ENCODE measurements around the gene RND2. TPM values are rescaled to one million over a fixed set of nuclear protein-coding genes. Genes with fewer than 3 reads are reported as not detected.

RND2 gene
- polyA plus RNA-seq, 1 experiment = 1.3 TPM

DNA sequence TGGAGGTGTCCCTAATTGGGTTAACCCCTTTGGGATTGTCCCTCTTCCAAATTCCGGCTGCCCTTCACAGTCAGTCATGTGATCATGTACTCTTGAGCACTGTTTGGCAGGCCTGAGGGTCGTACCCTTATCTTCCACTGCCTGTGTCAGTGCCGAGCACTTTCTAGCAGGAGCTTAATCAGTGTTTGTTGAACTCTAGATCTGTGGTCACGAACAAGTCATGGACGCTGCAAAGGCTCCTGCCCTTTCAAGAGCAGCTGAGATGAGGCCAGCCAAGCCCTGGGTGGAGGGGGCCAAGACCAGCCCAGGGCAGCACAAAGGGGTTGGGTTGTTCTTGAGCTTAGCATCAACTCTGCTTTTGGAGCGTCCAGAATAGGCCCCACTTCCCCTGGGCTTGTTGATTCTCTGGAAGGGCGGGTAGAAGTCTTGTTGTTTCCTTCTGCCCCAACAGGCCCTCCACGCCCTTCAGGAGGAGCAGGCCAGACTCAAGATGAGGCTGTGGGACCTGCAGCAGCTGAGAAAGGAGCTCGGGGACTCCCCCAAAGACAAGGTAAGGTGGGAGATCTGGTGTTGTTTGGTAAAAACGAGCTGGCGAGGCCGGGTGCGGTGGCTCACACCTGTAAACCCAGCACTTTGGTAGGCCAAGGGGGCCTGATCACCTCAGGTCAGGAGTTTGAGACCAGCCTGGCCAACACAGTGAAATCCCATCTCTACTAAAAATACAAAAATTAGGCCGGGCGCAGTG is 13.1 kb upstream of the RND2 start:
- TF ChIP-seq, protein P1, sequence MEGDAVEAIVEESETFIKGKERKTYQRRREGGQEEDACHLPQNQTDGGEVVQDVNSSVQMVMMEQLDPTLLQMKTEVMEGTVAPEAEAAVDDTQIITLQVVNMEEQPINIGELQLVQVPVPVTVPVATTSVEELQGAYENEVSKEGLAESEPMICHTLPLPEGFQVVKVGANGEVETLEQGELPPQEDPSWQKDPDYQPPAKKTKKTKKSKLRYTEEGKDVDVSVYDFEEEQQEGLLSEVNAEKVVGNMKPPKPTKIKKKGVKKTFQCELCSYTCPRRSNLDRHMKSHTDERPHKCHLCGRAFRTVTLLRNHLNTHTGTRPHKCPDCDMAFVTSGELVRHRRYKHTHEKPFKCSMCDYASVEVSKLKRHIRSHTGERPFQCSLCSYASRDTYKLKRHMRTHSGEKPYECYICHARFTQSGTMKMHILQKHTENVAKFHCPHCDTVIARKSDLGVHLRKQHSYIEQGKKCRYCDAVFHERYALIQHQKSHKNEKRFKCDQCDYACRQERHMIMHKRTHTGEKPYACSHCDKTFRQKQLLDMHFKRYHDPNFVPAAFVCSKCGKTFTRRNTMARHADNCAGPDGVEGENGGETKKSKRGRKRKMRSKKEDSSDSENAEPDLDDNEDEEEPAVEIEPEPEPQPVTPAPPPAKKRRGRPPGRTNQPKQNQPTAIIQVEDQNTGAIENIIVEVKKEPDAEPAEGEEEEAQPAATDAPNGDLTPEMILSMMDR (IDR thresholded peaks at IDR 0.05; ENCODE audit: insufficient read depth, low read depth, low read length) = no peak
- peaks cover 22% of the 10 kb centered on the region for H3K36me3 ChIP-seq (ENCODE audit: control insufficient read depth, insufficient read depth, low read length)
- H3K4me3 ChIP-seq (ENCODE audit: low read depth, low read length) = no peak overlapping the region
- no peak for DNase-seq (ENCODE audit: low read depth)
- CTCF ChIA-PET = interaction anchor here (0.5 to 2.1 kb wide), 2 partner anchors 12 to 402 kb away, joined by 4 to 5 read pairs; no protein-coding TSS in a partner anchor
- POLR2A ChIA-PET = no interaction called here
- H3K27me3 ChIP-seq (ENCODE audit: control insufficient read depth, insufficient read depth, low read length) = no peaks in the 10 kb centered on the region

DNA sequence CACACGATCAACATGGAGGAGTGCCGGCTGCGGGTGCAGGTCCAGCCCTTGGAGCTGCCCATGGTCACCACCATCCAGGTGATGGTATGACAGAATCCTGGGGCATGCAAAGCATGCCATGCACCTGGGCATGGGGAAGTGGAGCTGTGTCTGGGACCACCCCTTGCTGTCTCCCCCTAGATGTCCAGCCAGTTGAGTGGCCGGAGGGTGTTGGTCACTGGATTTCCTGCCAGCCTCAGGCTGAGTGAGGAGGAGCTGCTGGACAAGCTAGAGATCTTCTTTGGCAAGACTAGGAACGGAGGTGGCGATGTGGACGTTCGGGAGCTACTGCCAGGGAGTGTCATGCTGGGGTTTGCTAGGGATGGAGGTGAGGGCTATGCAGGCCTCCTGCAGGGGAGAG is 11.7 kb upstream of the RND2 start:
- DNase-seq (ENCODE audit: low read depth) = no peak
- Histone ChIP-seq H3K36me3 (ENCODE audit: control insufficient read depth, insufficient read depth, low read length) (peaks cover 29% of the 10 kb centered on the region), H3K27me3 (ENCODE audit: control insufficient read depth, insufficient read depth, low read length) (no peaks in the 10 kb centered on the region), H3K4me3 (ENCODE audit: low read depth, low read length) (no peak overlapping the region)
- POLR2A ChIA-PET = no interaction called here
- CTCF ChIA-PET = no interaction called here
- TF ChIP-seq, protein P1 (IDR thresholded peaks at IDR 0.05; ENCODE audit: insufficient read depth, low read depth, low read length) = no peak

DNA sequence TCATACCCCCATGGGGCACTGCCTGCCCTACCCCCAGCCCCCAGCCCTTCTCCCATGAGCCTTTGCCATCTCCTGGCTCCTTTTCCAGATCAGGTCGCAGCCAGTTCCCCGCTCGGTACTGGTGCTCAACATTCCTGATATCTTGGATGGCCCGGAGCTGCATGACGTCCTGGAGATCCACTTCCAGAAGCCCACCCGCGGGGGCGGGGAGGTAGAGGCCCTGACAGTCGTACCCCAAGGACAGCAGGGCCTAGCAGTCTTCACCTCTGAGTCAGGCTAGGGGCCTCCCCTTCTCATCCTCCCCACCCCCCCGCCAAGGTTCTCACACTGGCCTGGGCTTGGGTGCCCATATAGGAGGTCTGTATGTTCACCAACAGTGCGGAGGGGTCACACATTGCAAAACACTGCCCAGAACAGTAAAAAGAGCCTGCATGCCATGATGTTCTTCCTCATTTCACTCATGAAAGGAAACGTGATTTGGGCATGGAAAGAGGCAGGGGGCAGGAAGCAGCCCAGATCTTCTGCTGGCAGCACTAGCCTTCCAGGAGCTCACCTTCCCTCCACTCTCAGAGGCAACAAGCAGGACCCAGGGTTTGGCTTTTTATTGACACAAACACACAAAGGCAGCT is 10.9 kb upstream of the RND2 start:
- ChIA-PET POLR2A (no interaction called here), CTCF (no interaction called here)
- no peak overlapping the region for H3K4me3 ChIP-seq (ENCODE audit: low read depth, low read length)
- H3K27me3 ChIP-seq (ENCODE audit: control insufficient read depth, insufficient read depth, low read length) = no peaks in the 10 kb centered on the region
- peaks cover 33% of the 10 kb centered on the region for H3K36me3 ChIP-seq (ENCODE audit: control insufficient read depth, insufficient read depth, low read length)
- no peak for DNase-seq (ENCODE audit: low read depth)
- TF ChIP-seq, protein P1 (IDR thresholded peaks at IDR 0.05; ENCODE audit: insufficient read depth, low read depth, low read length) = no peak

DNA sequence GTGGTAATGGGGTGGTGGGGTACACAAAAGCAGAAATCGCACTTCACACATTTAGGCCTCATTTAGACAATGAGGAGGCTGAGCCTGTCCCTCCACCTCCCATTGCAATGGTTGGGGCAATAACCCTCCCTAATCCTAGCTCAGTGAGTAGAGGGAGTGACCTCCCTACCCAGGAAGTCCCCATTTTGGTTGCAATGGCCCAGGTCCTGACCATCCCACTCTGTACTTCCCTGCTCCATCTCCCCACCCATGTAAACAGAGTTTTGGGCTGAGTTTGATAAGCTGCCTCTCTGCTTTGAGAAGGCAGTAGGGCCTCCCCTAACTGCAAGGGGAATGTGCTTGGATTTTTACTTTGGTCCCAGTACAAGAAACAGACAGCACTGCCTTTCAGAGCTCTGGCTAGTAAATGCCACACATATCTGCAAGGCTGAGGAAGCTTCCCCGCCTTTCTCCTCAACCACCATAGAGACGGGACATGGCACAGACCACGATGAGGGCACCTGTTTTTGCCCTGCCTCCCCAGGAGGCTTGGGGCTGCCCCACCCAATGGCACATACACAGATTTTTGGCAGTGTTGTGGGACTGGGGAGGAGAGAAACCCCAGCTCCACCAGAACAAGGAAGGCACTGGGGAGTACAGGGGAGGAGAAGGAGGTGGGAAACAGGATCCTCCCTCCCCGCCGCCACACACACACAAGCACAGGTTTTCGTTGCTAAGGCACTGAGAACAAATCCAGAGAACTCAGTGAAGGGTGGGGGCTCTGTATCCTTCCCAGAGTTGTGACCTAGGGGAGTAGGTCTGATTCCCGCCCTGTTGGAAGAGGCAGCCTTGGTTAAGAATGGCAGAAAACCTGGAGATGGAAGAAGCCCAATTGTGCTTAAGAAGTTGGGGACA is 10.1 kb upstream of the RND2 start:
- Histone ChIP-seq H3K4me3 (ENCODE audit: low read depth, low read length) (no peak overlapping the region), H3K36me3 (ENCODE audit: control insufficient read depth, insufficient read depth, low read length) (peaks cover 33% of the 10 kb centered on the region), H3K27me3 (ENCODE audit: control insufficient read depth, insufficient read depth, low read length) (no peaks in the 10 kb centered on the region)
- no peak for DNase-seq (ENCODE audit: low read depth)
- CTCF ChIA-PET = interaction anchor here (0.7 to 1.4 kb wide), 2 partner anchors 9 to 17 kb away, joined by 3 read pairs; partner anchors contain the start of gene RPL27
- POLR2A ChIA-PET = interaction anchor here (0.6 kb wide), 1 partner anchor 162 kb away, joined by 3 read pairs; no protein-coding TSS in a partner anchor
- TF ChIP-seq, protein P1 (IDR thresholded peaks at IDR 0.05; ENCODE audit: insufficient read depth, low read depth, low read length) = no peak

All from BJ (cell line).